Spleen (tissue), 7 donors: Measurements from ENCODE around the gene FNDC1.

Experiments
- CTCF ChIP-seq, 11 experiments: fragments of 200-600 bp in 7 of 11; fragments of 450-650 bp in 4 of 11; sonication (generic) in 4 of 11; IDR thresholded peaks in 8 of 11; conservative IDR thresholded peaks in 3 of 11; 1 replicate in 7 of 11; 2 replicates in 4 of 11; pipeline versions ENCODE4 v1.4.0 to v1.8.0; 2016 to 2021; ENCODE audit warnings: antibody characterized with exemption in 11 of 11, inconsistent platforms in 4 of 11, mild to moderate bottlenecking in 1 of 11
- POLR2AphosphoS5 ChIP-seq, 3 donors: sonication (generic); formaldehyde crosslinking; IDR thresholded peaks; one replicate each; pipeline ENCODE4 v1.5.1; 2017; ENCODE audit warnings: antibody characterized with exemption in 3 of 3
- donor health status: DM: no; HTN: no; CAD: no; lungs with moderate emphysema.
- donor health status: DM: no; HTN: no; CAD: no.
- donor health status: DM: no; HTN: no; CAD: no.

- no peak for TF ChIP-seq CTCF (IDR thresholded peaks at IDR 0.05 in 8 of 11, conservative IDR thresholded peaks at IDR 0.05 in 3 of 11)
- TF ChIP-seq POLR2AphosphoS5 (IDR thresholded peaks at IDR 0.05) = no peak
Observed at GRCh38 chr6:159261995-159262394, 92.8 kb downstream of the FNDC1 start.
